Neural progenitor cell (in vitro differentiated cells): ENCODE data around the gene ELP5.

ENCODE experiments used
- CTCF ChIP-seq: fragments of 200-600 bp; sonication (generic); IDR thresholded peaks from 2 replicates; pipeline ENCODE4 v1.5.1; 2017; ENCODE audit warnings: antibody characterized with exemption, mild to moderate bottlenecking
- EZH2 ChIP-seq: fragments of 200-600 bp; sonication (generic); IDR thresholded peaks from 2 replicates; pipeline ENCODE4 v1.6.1; 2017; ENCODE audit warnings: antibody characterized with exemption, mild to moderate bottlenecking, moderate library complexity

DNA sequence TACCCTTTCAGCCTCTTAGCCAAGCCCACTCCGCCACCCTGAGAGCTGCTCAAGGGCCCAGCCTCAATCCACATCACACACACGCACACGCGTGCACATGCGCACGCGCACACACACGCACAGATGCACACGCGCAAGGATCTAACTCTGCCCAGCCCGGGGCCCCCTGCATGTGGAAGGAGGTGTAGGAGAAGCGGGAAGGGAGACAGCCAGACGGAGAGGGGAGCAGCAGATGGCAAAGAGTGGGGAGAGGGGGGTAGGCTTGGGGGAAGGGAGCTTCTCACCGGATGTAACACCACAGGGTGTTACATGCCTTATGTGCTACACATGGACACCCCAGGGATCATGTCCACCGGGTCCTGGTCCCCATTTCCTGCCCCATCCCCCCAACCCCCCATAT, 47.7 kb upstream of the ELP5 start:
- TF ChIP-seq CTCF (no peak), EZH2 (no peak)
